HG02610 (cell line): Measurements from ENCODE around the gene ATG16L2.
A peak's percentile ranks its signal among the peaks of the same experiment; 100 is the strongest.
"Not testable (repeated sequence)": the region's sequence is repeated elsewhere in the genome, so short reads cannot be mapped to it uniquely, and the experiment has no call there.

Source experiments
- ATAC-seq: cut with Tn5 transposase; IDR thresholded peaks from one replicate; pipeline ENCODE4 v1.9.1; 2021; ENCODE audit warnings: mild to moderate bottlenecking, moderate library complexity; ENCODE audit not compliant: unreplicated experiment

ATG16L2 gene

DNA sequence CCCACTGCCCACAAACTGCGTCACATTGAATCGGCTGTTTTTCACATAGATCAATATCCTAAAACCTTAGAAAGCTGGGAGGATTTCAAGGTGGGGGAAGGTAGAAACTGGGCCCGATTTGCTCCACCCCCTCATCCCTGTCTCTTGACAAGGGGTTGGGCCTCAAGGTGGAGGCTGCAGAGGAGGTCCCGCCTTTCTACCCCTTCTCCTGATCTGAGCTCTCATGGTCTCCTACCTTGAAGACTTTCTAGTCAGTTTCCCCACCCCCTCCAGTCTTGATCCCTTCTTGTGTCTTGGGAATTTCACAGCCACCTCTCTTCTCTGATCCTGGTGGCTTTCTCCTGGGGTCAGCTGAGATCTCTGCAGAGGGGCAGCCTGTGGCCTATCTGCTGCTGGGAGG, 15.8 kb upstream of the ATG16L2 start:
- ATAC-seq, result no peak

- no peak for ATAC-seq
Observed at GRCh38 chr11:72799441-72799840, 14.8 kb upstream of the ATG16L2 start.

DNA sequence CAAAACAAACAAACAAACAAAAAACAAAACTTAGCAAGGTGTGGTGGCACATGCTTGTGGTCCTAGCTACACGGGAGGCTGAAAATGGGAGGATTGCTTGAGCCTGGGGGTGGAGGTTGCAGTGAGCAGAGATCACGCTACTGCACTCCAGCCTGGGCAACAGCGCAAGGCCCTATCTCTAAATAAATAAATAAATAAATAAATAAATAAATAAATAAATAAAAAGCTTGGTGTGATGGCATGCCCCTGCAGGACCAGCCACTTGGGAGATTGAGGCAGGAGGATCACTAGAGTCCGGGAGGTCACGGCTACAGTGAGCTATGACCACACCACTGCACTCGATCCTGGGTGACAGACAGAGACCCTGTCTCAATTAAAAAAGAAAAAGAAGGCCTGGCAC, 11.4 kb upstream of the ATG16L2 start:
- no peak for ATAC-seq

DNA sequence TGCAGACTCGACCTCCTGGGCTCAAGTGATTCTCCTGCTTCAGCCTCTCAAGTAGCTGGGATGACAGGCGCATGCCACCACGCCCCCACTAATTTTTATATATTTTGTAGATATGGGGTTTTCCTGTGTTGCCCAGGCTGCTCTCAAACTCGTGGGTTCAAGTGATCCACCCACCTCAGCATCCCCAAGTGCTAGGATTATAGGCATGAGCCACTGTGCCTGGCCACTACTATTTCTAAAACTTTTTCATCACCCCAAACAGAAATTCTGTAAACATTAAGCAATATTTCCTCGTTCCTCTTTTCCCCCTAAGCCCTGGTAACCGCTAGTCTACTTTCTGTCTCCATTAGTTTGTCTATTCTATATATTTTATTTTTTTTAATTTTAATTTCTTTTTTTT, 9.0 kb upstream of the ATG16L2 start:
- no peak for ATAC-seq

- not testable (repeated sequence) for ATAC-seq
Observed at GRCh38 chr11:72806378-72806777, 7.8 kb upstream of the ATG16L2 start.

DNA sequence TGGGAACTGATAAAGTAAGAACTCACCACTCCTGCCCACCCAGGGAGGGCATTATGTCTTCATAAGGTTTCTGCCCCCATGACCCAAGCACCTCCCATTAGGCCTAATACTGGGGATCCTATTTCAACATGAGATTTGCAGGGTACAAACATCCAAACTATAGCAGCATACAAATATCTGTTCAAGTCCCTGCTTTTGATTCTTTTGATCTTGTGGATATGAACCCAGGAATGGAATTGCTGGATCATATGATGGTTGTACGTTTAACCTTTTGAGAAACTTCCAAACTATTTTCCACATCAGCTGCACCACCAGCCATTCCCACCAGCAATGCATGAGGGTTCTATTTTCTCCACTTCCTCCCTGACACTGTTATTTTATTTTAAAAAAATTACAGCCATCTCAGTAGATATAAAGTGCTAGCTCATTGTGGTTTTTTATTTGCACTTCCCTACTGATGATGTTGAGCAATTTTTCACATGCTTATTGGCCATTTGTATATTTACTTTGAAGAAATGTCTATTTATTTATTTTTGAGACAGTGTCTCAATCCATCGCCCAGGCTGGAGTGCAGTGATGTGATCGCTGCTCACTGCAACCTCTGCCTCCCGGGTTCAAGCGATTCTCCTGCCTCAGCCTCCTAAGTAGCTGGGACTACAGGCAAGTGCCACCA, 7.1 kb upstream of the ATG16L2 start:
- ATAC-seq, result no peak

GRCh38 chr11:72807792-72808191, 6.4 kb upstream of the ATG16L2 start:
- ATAC-seq, result no peak

DNA sequence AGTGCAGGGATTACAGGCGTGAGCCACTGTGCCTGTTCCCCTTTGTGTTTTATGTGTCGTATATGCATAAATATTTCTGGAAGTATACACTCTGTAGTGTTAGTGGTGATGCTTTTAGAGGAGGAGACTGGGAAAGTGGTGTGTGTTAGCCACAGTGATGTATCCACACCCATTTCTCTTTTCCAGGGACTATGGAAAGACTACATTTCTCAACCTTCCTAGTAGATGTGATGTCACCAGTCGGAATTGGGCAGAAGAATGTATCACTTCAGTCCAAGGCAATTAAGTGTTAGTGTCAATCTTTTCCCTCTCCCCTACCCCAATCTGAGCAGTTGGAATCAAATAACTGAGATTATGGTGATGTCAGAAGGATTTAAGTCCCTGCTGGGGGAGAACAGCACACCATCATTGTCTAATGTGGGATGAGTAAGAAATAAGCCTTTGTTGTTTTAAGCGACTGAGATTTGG, 5.8 kb upstream of the ATG16L2 start:
- ATAC-seq, result no peak

- not testable (repeated sequence) for ATAC-seq
Observed at GRCh38 chr11:72811686-72812085, 2.5 kb upstream of the ATG16L2 start.

DNA sequence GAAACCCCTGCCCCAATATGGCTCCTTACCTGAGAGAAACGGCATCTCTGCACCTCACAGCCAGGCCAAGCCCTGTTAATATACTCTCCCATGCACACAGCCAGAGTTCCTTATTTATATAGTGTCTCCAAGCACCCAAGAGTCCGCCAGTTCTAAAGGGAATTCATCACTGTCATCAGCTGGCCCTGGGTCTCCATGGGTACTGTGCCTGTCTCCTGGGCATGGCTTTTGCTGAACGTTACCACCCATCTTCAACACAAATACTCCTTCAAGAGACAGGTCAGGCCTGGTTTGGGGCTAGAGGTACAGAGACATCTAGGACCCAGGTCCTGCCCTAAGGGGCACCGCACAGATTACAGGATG, 1.6 kb upstream of the ATG16L2 start:
- ATAC-seq, result no peak

DNA sequence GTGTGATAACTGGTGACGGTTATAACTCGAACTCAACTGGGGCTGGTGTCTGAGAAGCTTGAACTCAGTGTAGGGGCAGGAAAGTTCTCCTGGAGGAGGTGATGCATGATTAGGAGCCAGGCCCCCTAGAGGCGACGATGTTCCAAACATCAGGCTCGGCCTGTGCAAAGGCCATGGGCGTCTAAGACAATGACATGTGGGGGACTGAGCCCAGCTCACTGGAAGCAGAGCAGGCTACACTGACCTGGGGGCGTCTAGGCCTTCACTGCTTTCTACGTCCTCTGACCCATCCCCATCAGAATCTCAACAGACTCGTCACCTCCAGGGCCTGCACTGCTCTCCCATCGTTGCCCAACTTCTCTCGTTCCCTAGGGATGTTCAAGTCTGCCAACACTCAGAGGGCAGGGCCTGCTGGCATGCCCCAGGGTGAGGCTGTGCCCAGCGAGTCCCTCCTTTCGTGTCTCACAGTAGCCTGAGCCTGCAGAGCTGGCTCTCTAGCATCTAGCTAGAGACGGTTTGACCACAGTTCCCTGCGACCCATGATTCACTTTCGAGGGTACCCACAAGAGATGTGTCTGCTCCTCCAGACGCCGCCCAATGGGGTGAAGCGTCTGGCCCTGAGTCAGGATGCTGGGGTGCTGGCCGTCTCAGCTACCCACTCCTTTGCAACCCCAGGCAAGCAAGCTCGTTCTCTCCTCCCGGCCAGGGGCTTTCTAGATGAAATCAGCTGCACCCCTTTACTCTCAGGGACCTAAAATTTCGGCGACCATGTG, 1.1 kb upstream of the ATG16L2 start:
- peak; percentile 33 for ATAC-seq

DNA sequence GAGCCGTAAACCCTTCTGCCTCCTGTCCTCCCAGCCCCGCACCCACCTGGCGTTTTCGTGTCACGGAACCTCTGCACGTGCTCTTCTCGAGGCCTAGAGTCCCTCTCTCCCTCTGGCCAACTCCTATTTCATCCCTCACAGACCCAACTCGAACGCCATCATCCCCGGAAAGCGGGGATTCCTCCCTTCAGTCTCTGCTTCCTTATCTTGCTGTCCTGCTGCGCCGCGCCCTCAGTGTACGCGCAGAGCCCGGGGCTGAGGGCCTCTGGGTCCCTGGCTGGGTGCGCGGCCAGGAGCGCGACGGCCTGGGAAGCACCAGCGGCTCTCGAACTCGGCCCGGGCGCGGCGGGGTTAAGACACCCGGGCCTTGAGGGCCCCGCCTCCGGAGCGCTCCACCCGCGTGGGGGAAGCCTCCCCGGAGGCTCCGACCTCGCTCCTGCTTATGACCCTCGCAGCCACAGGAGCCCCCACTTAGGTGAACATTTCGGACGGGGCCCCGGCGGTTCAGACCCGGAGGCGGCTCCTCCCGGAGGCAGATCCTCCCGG, 398 bp upstream of the ATG16L2 start:
- ATAC-seq, result peak; percentile 47

DNA sequence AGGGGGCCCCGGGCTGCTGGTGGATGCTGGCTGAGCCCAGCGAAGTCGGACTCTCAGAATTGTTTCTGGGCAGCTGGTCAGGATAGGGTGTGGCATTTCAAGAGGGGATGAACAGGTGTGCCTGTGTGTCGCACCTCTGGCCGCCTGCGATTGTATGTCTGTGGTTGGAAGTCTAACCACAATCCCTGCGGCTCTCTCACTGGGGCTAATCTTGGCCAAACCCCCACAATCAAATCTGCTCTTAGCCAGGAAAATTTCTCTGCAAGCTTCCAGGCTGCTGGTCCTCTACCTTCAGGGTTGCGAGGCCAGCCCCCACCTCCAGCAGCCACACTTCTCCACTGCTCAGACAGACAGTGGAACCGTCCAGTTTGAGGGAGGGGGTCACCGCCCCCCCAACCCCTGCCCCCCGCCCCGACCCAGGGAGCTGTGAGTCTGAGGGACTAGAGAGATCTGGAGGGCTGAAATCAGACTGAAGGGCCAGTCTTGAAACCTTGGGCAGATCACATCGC, 953 bp downstream of the ATG16L2 start:
- peak; percentile 2 for ATAC-seq

- no peak for ATAC-seq
Observed at GRCh38 chr11:72816404-72816990, 2.3 kb downstream of the ATG16L2 start.

- no peak for ATAC-seq
Observed at GRCh38 chr11:72817966-72818365, 3.8 kb downstream of the ATG16L2 start.

DNA sequence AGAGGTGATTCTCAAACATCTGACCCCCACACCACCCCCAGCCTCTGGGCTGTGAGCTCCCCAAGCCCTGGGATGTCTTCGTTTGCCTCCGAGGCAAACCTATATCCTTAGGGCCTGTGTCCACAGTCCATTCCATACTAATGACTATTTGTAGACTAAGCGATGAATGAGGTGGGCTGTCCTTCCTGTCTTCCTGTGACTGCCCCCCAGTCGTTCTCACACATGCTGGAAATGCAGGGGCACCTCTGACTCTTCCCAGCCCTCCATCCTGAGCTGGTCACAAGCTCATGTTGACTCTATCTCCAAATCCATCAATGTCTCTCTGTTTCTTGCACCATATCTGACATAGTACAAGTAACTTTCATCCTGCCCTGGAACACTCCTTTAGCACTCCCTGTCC, 4.8 kb downstream of the ATG16L2 start:
- ATAC-seq, result no peak

GRCh38 chr11:72820439-72821139, 6.4 kb downstream of the ATG16L2 start:
- no peak for ATAC-seq

GRCh38 chr11:72821221-72821919, 7.2 kb downstream of the ATG16L2 start:
- ATAC-seq, result no peak

- no peak for ATAC-seq
Observed at GRCh38 chr11:72821920-72822799, 7.9 kb downstream of the ATG16L2 start.
